ENCODE results near the gene PARN. TPM values are rescaled to one million over a fixed set of nuclear protein-coding genes. Genes with fewer than 3 reads are reported as not detected.

Gene PARN
- total RNA-seq, 1 experiment from 2014 or later, result 30.7 TPM

- Histone ChIP-seq H3K36me3 (ENCODE audit: control insufficient read depth, insufficient read depth, low read length) (no peaks in the 10 kb centered on the region; the same call in 1 of the 2 replicates), H3K27me3 (replicated peaks; ENCODE audit: control insufficient read depth, insufficient read depth, low read length) (no peaks in the 10 kb centered on the region), H3K4me3 (ENCODE audit: low read depth, low read length) (no peak overlapping the region), H3K4me1 (no peaks in the 10 kb centered on the region), H3K9me3 (no peaks in the 10 kb centered on the region)
- ChIA-PET POLR2A (no interaction called here), CTCF (no interaction called here)
- Mint-ChIP-seq H3K27ac (ENCODE audit: unreplicated experiment) (no peak overlapping the region), H3K36me3 (ENCODE audit: insufficient read depth, unreplicated experiment) (peaks cover 67% of the 10 kb centered on the region), H3K4me3 (ENCODE audit: unreplicated experiment) (no peak overlapping the region), H3K9me3 (ENCODE audit: unreplicated experiment) (no peaks in the 10 kb centered on the region), H3K4me1 (ENCODE audit: low read depth, unreplicated experiment) (no peaks in the 10 kb centered on the region), H3K27me3 (ENCODE audit: insufficient read depth, unreplicated experiment) (no peaks in the 10 kb centered on the region)
- BruUV-seq (replicated peaks), result no TSS peak
- TF ChIP-seq CTCF (IDR thresholded peaks at IDR 0.05; ENCODE audit: insufficient read depth in 1 of 2, low read depth in 1 of 2, low read length in 1 of 2, severe bottlenecking in 1 of 2, unreplicated experiment in 1 of 2), result no peak
- intact Hi-C loops (cut with micrococcal nuclease; ENCODE audit: unreplicated experiment), result no loop called here
- DNase-seq, result no peak
These were observed 19.8 kb upstream of the PARN start for GRCh38 chr16:14649816-14650215.

- no peak for DNase-seq
- intact Hi-C loops (cut with micrococcal nuclease; ENCODE audit: unreplicated experiment), result no loop called here
- CTCF ChIA-PET, result no interaction called here
- H3K9me3 Mint-ChIP-seq (ENCODE audit: unreplicated experiment), result no peaks in the 10 kb centered on the region
- H3K27ac Mint-ChIP-seq (ENCODE audit: unreplicated experiment), result no peak overlapping the region
- H3K36me3 Mint-ChIP-seq (ENCODE audit: insufficient read depth, unreplicated experiment), result peaks cover 48% of the 10 kb centered on the region
- Histone ChIP-seq H3K27me3 (replicated peaks; ENCODE audit: control insufficient read depth, insufficient read depth, low read length) (no peaks in the 10 kb centered on the region), H3K9me3 (no peaks in the 10 kb centered on the region), H3K4me1 (peaks cover 7% of the 10 kb centered on the region), H3K36me3 (ENCODE audit: control insufficient read depth, insufficient read depth, low read length) (no peaks in the 10 kb centered on the region; the same call in 1 of the 2 replicates), H3K4me3 (ENCODE audit: low read depth, low read length) (no peak overlapping the region)
- no TSS peak for BruUV-seq (replicated peaks)
- H3K27me3 Mint-ChIP-seq (ENCODE audit: insufficient read depth, unreplicated experiment), result no peaks in the 10 kb centered on the region
- no peaks in the 10 kb centered on the region for H3K4me1 Mint-ChIP-seq (ENCODE audit: low read depth, unreplicated experiment)
- POLR2A ChIA-PET, result no interaction called here
- no peak overlapping the region for H3K4me3 Mint-ChIP-seq (ENCODE audit: unreplicated experiment)
- no peak for TF ChIP-seq CTCF (IDR thresholded peaks at IDR 0.05; ENCODE audit: insufficient read depth in 1 of 2, low read depth in 1 of 2, low read length in 1 of 2, severe bottlenecking in 1 of 2, unreplicated experiment in 1 of 2)
These were observed 11.9 kb upstream of the PARN start for GRCh38 chr16:14641926-14642325.

- Mint-ChIP-seq H3K4me1 (ENCODE audit: low read depth, unreplicated experiment) (peaks cover 3% of the 10 kb centered on the region), H3K4me3 (ENCODE audit: unreplicated experiment) (no peak overlapping the region), H3K36me3 (ENCODE audit: insufficient read depth, unreplicated experiment) (peaks cover 43% of the 10 kb centered on the region), H3K9me3 (ENCODE audit: unreplicated experiment) (no peaks in the 10 kb centered on the region), H3K27me3 (ENCODE audit: insufficient read depth, unreplicated experiment) (no peaks in the 10 kb centered on the region), H3K27ac (ENCODE audit: unreplicated experiment) (no peak overlapping the region)
- peaks cover 11% of the 10 kb centered on the region for H3K4me1 ChIP-seq
- no peaks in the 10 kb centered on the region for H3K9me3 ChIP-seq
- DNase-seq, result no peak
- intact Hi-C loops (cut with micrococcal nuclease; ENCODE audit: unreplicated experiment), result no loop called here
- no TSS peak for BruUV-seq (replicated peaks)
- no peak for TF ChIP-seq CTCF (IDR thresholded peaks at IDR 0.05; ENCODE audit: insufficient read depth in 1 of 2, low read depth in 1 of 2, low read length in 1 of 2, severe bottlenecking in 1 of 2, unreplicated experiment in 1 of 2)
- H3K27me3 ChIP-seq (replicated peaks; ENCODE audit: control insufficient read depth, insufficient read depth, low read length), result no peaks in the 10 kb centered on the region
- H3K36me3 ChIP-seq (ENCODE audit: control insufficient read depth, insufficient read depth, low read length), result no peaks in the 10 kb centered on the region; the same call in 1 of the 2 replicates
- H3K4me3 ChIP-seq (ENCODE audit: low read depth, low read length), result no peak overlapping the region
- POLR2A ChIA-PET, result no interaction called here
- CTCF ChIA-PET, result no interaction called here
These were observed 11.1 kb upstream of the PARN start for GRCh38 chr16:14641206-14641605.

Data from Caco-2 (cell line).